RCC 7860 (cell line): ENCODE results near the gene ACACB.
A peak's percentile ranks its signal among the peaks of the same experiment; 100 is the strongest.
"Not testable (repeated sequence)": the region's sequence is repeated elsewhere in the genome, so short reads cannot be mapped to it uniquely, and the experiment has no call there.

ENCODE experiments used
- DNase-seq: peaks from one replicate; pipeline ENCODE4 v3.0.0-alpha.2; 2015; ENCODE audit warnings: low spot score
- FAIRE-seq: peaks from 2 replicates; lab custom pipeline; 2012; peaks lifted over from hg19 to GRCh38; lab: Jason Lieb, UNC

ACACB gene

GRCh38 chr12:109170324-109170723 is 53.9 kb downstream of the ACACB start:
- no peak for FAIRE-seq
- DNase-seq = no peak

- FAIRE-seq = not testable (repeated sequence)
Measured at GRCh38 chr12:109172787-109173186, 56.4 kb downstream of the ACACB start.

GRCh38 chr12:109173443-109174240 is 57.3 kb downstream of the ACACB start:
- no peak for DNase-seq
- FAIRE-seq = no peak

More at GRCh38 chr12:109172787-109173186, 56.4 kb downstream of the ACACB start:
- not testable (repeated sequence) for DNase-seq

GRCh38 chr12:109174468-109174867 is 58.1 kb downstream of the ACACB start:
- DNase-seq (no peak), FAIRE-seq (no peak)

GRCh38 chr12:109178532-109178931 is 62.1 kb downstream of the ACACB start:
- DNase-seq (no peak), FAIRE-seq (no peak)

GRCh38 chr12:109179927-109180326 is 63.5 kb downstream of the ACACB start:
- FAIRE-seq (no peak), DNase-seq (no peak)

- peak; percentile 23 for DNase-seq
- no peak for FAIRE-seq
Measured at GRCh38 chr12:109182041-109182839, 65.9 kb downstream of the ACACB start.

- FAIRE-seq = no peak
- DNase-seq = no peak
Measured at GRCh38 chr12:109185441-109185840, 69.1 kb downstream of the ACACB start.

GRCh38 chr12:109186993-109187653 is 70.7 kb downstream of the ACACB start:
- FAIRE-seq = no peak

GRCh38 chr12:109188108-109188712 is 71.8 kb downstream of the ACACB start:
- no peak for DNase-seq
- FAIRE-seq = no peak

More at GRCh38 chr12:109186993-109187653, 70.7 kb downstream of the ACACB start:
- DNase-seq = no peak

GRCh38 chr12:109189291-109189690 is 72.9 kb downstream of the ACACB start:
- FAIRE-seq = no peak
- DNase-seq = no peak

- FAIRE-seq (no peak), DNase-seq (peak; percentile 59)
Measured at GRCh38 chr12:109191621-109192250, 75.3 kb downstream of the ACACB start.

- DNase-seq = peak; percentile 66
- no peak for FAIRE-seq
Measured at GRCh38 chr12:109192358-109192757, 76.0 kb downstream of the ACACB start.

GRCh38 chr12:109193896-109194295 is 77.5 kb downstream of the ACACB start:
- DNase-seq = no peak
- FAIRE-seq = no peak

- FAIRE-seq (no peak), DNase-seq (no peak)
Measured at GRCh38 chr12:109196332-109196731, 79.9 kb downstream of the ACACB start.

- DNase-seq = no peak
- FAIRE-seq = no peak
Measured at GRCh38 chr12:109197327-109197726, 80.9 kb downstream of the ACACB start.

- DNase-seq (no peak), FAIRE-seq (no peak)
Measured at GRCh38 chr12:109199324-109199723, 82.9 kb downstream of the ACACB start.

- DNase-seq (no peak), FAIRE-seq (no peak)
Measured at GRCh38 chr12:109200825-109201495, 84.6 kb downstream of the ACACB start.

- FAIRE-seq (no peak), DNase-seq (no peak)
Measured at GRCh38 chr12:109201496-109201885, 85.1 kb downstream of the ACACB start.

GRCh38 chr12:109202770-109203169 is 86.4 kb downstream of the ACACB start:
- no peak for DNase-seq
- no peak for FAIRE-seq
